Endothelial cell of umbilical vein (primary cell): ENCODE measurements around the gene PLEKHG7. TPM values are rescaled to one million over a fixed set of nuclear protein-coding genes. Genes with fewer than 3 reads are reported as not detected.

ENCODE experiments used
- BruUV-seq: library from RNA; stranded (reverse); fragments of 400-500 nt; replicated peaks from 2 replicates; lab custom pipeline; 2021; lab: Mats Ljungman, UMichigan
- CTCF ChIA-PET: fragments of 300-600, 350-600 bp; sonication (Branson Sonifier 250); formaldehyde crosslinking; loops from one replicate; lab custom pipeline; 2021; ENCODE audit warnings: antibody characterized with exemption, inconsistent platforms; lab: Charles Lee
- POLR2A ChIA-PET: fragments of 300-600, 350-600 bp; sonication (Branson Sonifier 250); formaldehyde crosslinking; loops from one replicate; lab custom pipeline; 2021; ENCODE audit warnings: antibody characterized with exemption, inconsistent platforms; lab: Charles Lee
- DNase-seq: peaks from one replicate; pipeline ENCODE4 v3.0.0-alpha.2; 2011; ENCODE audit warnings: low read depth, low spot score
- FAIRE-seq: peaks from 2 replicates; lab custom pipeline; 2011; peaks lifted over from hg19 to GRCh38; lab: Jason Lieb, UNC
- H2AFZ ChIP-seq: 2 replicates; pipeline ENCODE4 v1.6.0; 2012; ENCODE audit warnings: low read depth, low read length, control low read depth, inconsistent platforms
- H3K27ac ChIP-seq: 2 replicates; pipeline ENCODE4 v1.5.1; 2011; ENCODE audit warnings: low read depth, mild to moderate bottlenecking, control low read depth, low read length, moderate library complexity; ENCODE audit not compliant: insufficient read depth
- H3K27me3 ChIP-seq, 2 experiments: 2 replicates each; pipeline versions ENCODE4 v1.6.0 to v1.6.1; 2011; ENCODE audit warnings: low read length in 2 of 2, mixed read lengths in 1 of 2; ENCODE audit not compliant: control insufficient read depth in 2 of 2, insufficient read depth in 2 of 2
- H3K36me3 ChIP-seq, 2 experiments: 2 replicates in 1 of 2; 3 replicates in 1 of 2; pipeline ENCODE4 v1.5.1; 2011; ENCODE audit warnings: low read length in 2 of 2, mild to moderate bottlenecking in 1 of 2, moderate library complexity in 1 of 2; ENCODE audit not compliant: control insufficient read depth in 2 of 2, insufficient read depth in 2 of 2; ENCODE audit errors: extremely low read depth in 1 of 2
- H3K4me1 ChIP-seq: 3 replicates; pipeline ENCODE4 v1.5.1; 2011; ENCODE audit warnings: mild to moderate bottlenecking, low read length; ENCODE audit not compliant: control insufficient read depth, insufficient read depth; ENCODE audit errors: extremely low read depth
- H3K4me2 ChIP-seq: 2 replicates; pipeline ENCODE4 v1.6.1; 2011; ENCODE audit warnings: low read length, control low read depth, mixed read lengths; ENCODE audit not compliant: insufficient read depth
- H3K4me3 ChIP-seq, 3 experiments: fragments of 200-600 bp in 1 of 3; sonication (generic), shearing (Covaris generic) in 1 of 3; replicated peaks in 1 of 3; 2 replicates each; pipeline ENCODE4 v1.5.1; 2011 to 2016; ENCODE audit warnings: control low read depth in 3 of 3, low read length in 3 of 3, mild to moderate bottlenecking in 2 of 3, inconsistent platforms in 1 of 3, low read depth in 1 of 3, moderate library complexity in 1 of 3; ENCODE audit not compliant: insufficient read depth in 1 of 3
- H3K79me2 ChIP-seq: 2 replicates; pipeline ENCODE4 v1.6.0; 2012; ENCODE audit warnings: low read length, inconsistent platforms; ENCODE audit not compliant: control insufficient read depth, insufficient read depth
- H3K9ac ChIP-seq: replicated peaks from 2 replicates; pipeline ENCODE3; 2011; ENCODE audit warnings: low read length, control low read depth; ENCODE audit not compliant: insufficient read depth; ENCODE audit errors: extremely low read depth
- H3K9me1 ChIP-seq: replicated peaks from 3 replicates; pipeline ENCODE4 v1.6.0; 2011; ENCODE audit warnings: mild to moderate bottlenecking, low read length; ENCODE audit not compliant: control insufficient read depth, insufficient read depth; ENCODE audit errors: extremely low read depth
- H3K9me3 ChIP-seq: replicated peaks from 2 replicates; pipeline ENCODE4 v1.5.1; 2012; ENCODE audit warnings: low read length, inconsistent platforms; ENCODE audit not compliant: control insufficient read depth, insufficient read depth
- H4K20me1 ChIP-seq: replicated peaks from 2 replicates; pipeline ENCODE3; 2011; ENCODE audit warnings: mild to moderate bottlenecking, low read length; ENCODE audit not compliant: control insufficient read depth, insufficient read depth; ENCODE audit errors: extremely low read depth
- EZH2 ChIP-seq: IDR thresholded peaks from 2 replicates; pipeline ENCODE4 v1.6.1; 2012; ENCODE audit warnings: borderline replicate concordance, low read depth, mild to moderate bottlenecking, moderate library complexity, low read length, inconsistent platforms; ENCODE audit not compliant: severe bottlenecking
- FOS ChIP-seq: IDR thresholded peaks from 2 replicates; pipeline ENCODE4 v1.6.1; 2011; ENCODE audit warnings: mild to moderate bottlenecking, low read length, moderate library complexity, borderline replicate concordance; ENCODE audit not compliant: insufficient read depth
- GATA2 ChIP-seq: IDR thresholded peaks from 2 replicates; pipeline ENCODE4 v1.7.0; 2011; ENCODE audit warnings: low read depth, mild to moderate bottlenecking, moderate library complexity, mixed read lengths, low read length; ENCODE audit not compliant: insufficient read length, insufficient read depth
- JUN ChIP-seq: IDR thresholded peaks from 2 replicates; pipeline ENCODE4 v1.6.1; 2011; ENCODE audit warnings: borderline replicate concordance, low read depth; ENCODE audit not compliant: insufficient read length, insufficient read depth
- MAX ChIP-seq: IDR thresholded peaks from 2 replicates; pipeline ENCODE4 v1.6.1; 2011; ENCODE audit not compliant: insufficient read depth, insufficient read length
- MYC ChIP-seq: IDR thresholded peaks from one replicate; pipeline ENCODE4 v1.6.1; 2011; ENCODE audit warnings: mild to moderate bottlenecking, low read depth, low read length
- POLR2A ChIP-seq: IDR thresholded peaks from 2 replicates; pipeline ENCODE4 v1.6.1; 2012; ENCODE audit warnings: low read depth, mild to moderate bottlenecking, control low read depth, low read length
- POLR2AphosphoS5 ChIP-seq: IDR thresholded peaks from 2 replicates; pipeline ENCODE4 v1.6.1; 2012; ENCODE audit warnings: low read depth, mild to moderate bottlenecking, control low read depth, low read length, moderate library complexity; ENCODE audit not compliant: insufficient read depth
- dilution Hi-C: fragments of 300-500 bp; cut with MboI; formaldehyde crosslinking; loops from one replicate; pipeline ENCODE4 v1.15.0; 2019; ENCODE audit warnings: low sequenced_read_pairs; ENCODE audit not compliant: extremely low pct_ligation_motif_present
- intact Hi-C: fragments of 100-400 bp; cut with micrococcal nuclease; formaldehyde crosslinking; loops from one replicate; pipeline ENCODE4 v1.10.0; 2022
- polyA plus RNA-seq, 4 experiments: library from polyadenylated mRNA; depleted of rRNA in 3 of 4; stranded (reverse) in 3 of 4; unstranded in 1 of 4; fragments of >200 nt; gene quantifications; 2 replicates each; pipeline versions ENCODE4 v1.2.1 to v1.2.3, GENCODE V29; 2011 to 2012; ENCODE audit warnings: missing spikeins in 1 of 4
- total RNA-seq: library from RNA; stranded (reverse); gene quantifications from 2 replicates; pipeline ENCODE4 v1.2.3, GENCODE V29; 2021
- TF ChIP-seq, protein P1 (sequence below), 2 donors: IDR thresholded peaks; 1 replicate in 1 of 2; 2 replicates in 1 of 2; pipeline ENCODE4 v1.5.1; 2011; ENCODE audit warnings: low read length in 2 of 2, mild to moderate bottlenecking in 2 of 2, moderate library complexity in 2 of 2, control low read depth in 1 of 2, inconsistent platforms in 1 of 2, low read depth in 1 of 2; ENCODE audit not compliant: insufficient read depth in 1 of 2; ENCODE audit errors: extremely low read depth in 1 of 2

The PLEKHG7 gene
- total and polyA plus RNA-seq, 2 donors (not counting 3 experiments of a cell fraction or from before 2014, with no cell fraction given), result not detected

DNA sequence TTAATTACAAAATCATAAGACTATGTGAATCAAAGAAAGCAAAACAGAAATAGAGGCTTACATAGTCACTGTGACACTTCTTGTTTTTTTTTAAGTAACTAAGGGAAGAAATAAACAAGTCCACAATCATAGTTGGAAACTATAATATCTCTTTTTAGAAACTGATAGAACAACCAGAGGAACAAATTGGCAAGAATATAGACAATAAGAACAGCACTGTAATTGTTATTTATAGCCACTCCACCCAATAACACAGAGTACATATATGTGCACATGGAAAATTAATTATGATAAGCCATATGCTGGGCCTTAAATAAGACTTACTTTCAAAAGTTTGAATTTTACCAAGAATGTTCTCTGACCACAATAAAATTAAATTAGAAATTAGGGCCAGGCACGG, 101.1 kb downstream of the PLEKHG7 start:
- Histone ChIP-seq H4K20me1 (no peaks in the 10 kb centered on the region), H3K79me2 (no peaks in the 10 kb centered on the region), H2AFZ (no peak overlapping the region), H3K9me1 (no peaks in the 10 kb centered on the region), H3K36me3 (peaks cover 0 to 11% of the 10 kb centered on the region in 2 experiments), H3K9ac (no peak overlapping the region), H3K4me1 (no peaks in the 10 kb centered on the region), H3K4me2 (no peak overlapping the region), H3K27me3 (no peaks in the 10 kb centered on the region), H3K27ac (no peak overlapping the region), H3K4me3 (no peak overlapping the region), H3K9me3 (no peaks in the 10 kb centered on the region)
- BruUV-seq, result no TSS peak
- CTCF ChIA-PET, result no interaction called here
- no peak for FAIRE-seq
- POLR2A ChIA-PET, result interaction anchor here (0.6 to 0.7 kb wide), 2 partner anchors 54 to 180 kb away, joined by 3 to 5 read pairs; no protein-coding TSS in a partner anchor
- TF ChIP-seq FOS (no peak), MYC (no peak), EZH2 (no peak), MAX (no peak), POLR2AphosphoS5 (no peak), POLR2A (no peak), JUN (no peak), GATA2 (no peak)
- TF ChIP-seq, protein P1, sequence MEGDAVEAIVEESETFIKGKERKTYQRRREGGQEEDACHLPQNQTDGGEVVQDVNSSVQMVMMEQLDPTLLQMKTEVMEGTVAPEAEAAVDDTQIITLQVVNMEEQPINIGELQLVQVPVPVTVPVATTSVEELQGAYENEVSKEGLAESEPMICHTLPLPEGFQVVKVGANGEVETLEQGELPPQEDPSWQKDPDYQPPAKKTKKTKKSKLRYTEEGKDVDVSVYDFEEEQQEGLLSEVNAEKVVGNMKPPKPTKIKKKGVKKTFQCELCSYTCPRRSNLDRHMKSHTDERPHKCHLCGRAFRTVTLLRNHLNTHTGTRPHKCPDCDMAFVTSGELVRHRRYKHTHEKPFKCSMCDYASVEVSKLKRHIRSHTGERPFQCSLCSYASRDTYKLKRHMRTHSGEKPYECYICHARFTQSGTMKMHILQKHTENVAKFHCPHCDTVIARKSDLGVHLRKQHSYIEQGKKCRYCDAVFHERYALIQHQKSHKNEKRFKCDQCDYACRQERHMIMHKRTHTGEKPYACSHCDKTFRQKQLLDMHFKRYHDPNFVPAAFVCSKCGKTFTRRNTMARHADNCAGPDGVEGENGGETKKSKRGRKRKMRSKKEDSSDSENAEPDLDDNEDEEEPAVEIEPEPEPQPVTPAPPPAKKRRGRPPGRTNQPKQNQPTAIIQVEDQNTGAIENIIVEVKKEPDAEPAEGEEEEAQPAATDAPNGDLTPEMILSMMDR (IDR thresholded peaks at IDR 0.05; ENCODE audit: extremely low read depth in 1 of 2, insufficient read depth in 1 of 2, low read depth in 1 of 2, low read length in 2 of 2), result no peak
- dilution Hi-C loops, result no loop called here
- intact Hi-C loops, result no loop called here
- DNase-seq, result no peak
